ENCODE measurements around the gene INIP.

- TF ChIP-seq NFE2L1 (CRISPR knock-in tag; IDR thresholded peaks at IDR 0.05): no peak
- TF ChIP-seq ELF4 (CRISPR knock-in tag; IDR thresholded peaks at IDR 0.05; ENCODE audit: low read depth): no peak
- TF ChIP-seq CTCF (IDR thresholded peaks at IDR 0.05): no peak
- TF ChIP-seq GTF2I (CRISPR knock-in tag; conservative IDR thresholded peaks at IDR 0.05): no peak
- TF ChIP-seq NFYB (CRISPR knock-in tag; conservative IDR thresholded peaks at IDR 0.05; ENCODE audit: low read depth): no peak
- no peak for TF ChIP-seq CREB1 (CRISPR knock-in tag; IDR thresholded peaks at IDR 0.05)
- no peak for TF ChIP-seq NR1H2 (CRISPR knock-in tag; IDR thresholded peaks at IDR 0.05)
Measured at GRCh38 chr9:112757940-112758339, 40.0 kb upstream of the INIP start.
